GM12875 (cell line): ENCODE data around the gene LRTM2.

Experiments
- H3K4me3 ChIP-seq: one replicate; pipeline ENCODE4 v1.5.1; 2011; ENCODE audit warnings: low read depth, low read length, control low read depth
- CTCF ChIP-seq: IDR thresholded peaks from 2 replicates; pipeline ENCODE4 v1.5.1; 2011; ENCODE audit warnings: low read depth, mild to moderate bottlenecking, control low read depth, inconsistent platforms, low read length, moderate library complexity, borderline replicate concordance; ENCODE audit not compliant: insufficient read depth

Gene LRTM2

GRCh38 chr12:1852076-1852475 is 31.7 kb downstream of the LRTM2 start:
- H3K4me3 ChIP-seq: no peak overlapping the region
- no peak for TF ChIP-seq CTCF

- no peak for TF ChIP-seq CTCF
- no peak overlapping the region for H3K4me3 ChIP-seq
Observed at GRCh38 chr12:1853716-1854115, 33.4 kb downstream of the LRTM2 start.

GRCh38 chr12:1855241-1855640 is 34.9 kb downstream of the LRTM2 start:
- TF ChIP-seq CTCF: no peak

GRCh38 chr12:1857086-1857485 is 36.7 kb downstream of the LRTM2 start:
- TF ChIP-seq CTCF: no peak
- H3K4me3 ChIP-seq: no peak overlapping the region

More at GRCh38 chr12:1855241-1855640, 34.9 kb downstream of the LRTM2 start:
- H3K4me3 ChIP-seq: no peak overlapping the region

GRCh38 chr12:1857821-1858220 is 37.5 kb downstream of the LRTM2 start:
- TF ChIP-seq CTCF: no peak
- H3K4me3 ChIP-seq: no peak overlapping the region

- TF ChIP-seq CTCF: no peak
- no peak overlapping the region for H3K4me3 ChIP-seq
Observed at GRCh38 chr12:1858456-1858855, 38.1 kb downstream of the LRTM2 start.

GRCh38 chr12:1859643-1860042 is 39.3 kb downstream of the LRTM2 start:
- no peak for TF ChIP-seq CTCF
- H3K4me3 ChIP-seq: no peak overlapping the region
